GM15510 (cell line): ENCODE results near the gene MFRP.

Experiments
- POLR2A ChIP-seq: IDR thresholded peaks from 3 replicates; pipeline ENCODE4 v1.6.1; 2011; ENCODE audit warnings: borderline replicate concordance; ENCODE audit not compliant: insufficient read length; ENCODE audit errors: extremely low read depth

MFRP gene

GRCh38 chr11:119375337-119376196 is 29.1 kb upstream of the MFRP start:
- no peak for TF ChIP-seq POLR2A

GRCh38 chr11:119374632-119375336 is 28.3 kb upstream of the MFRP start:
- TF ChIP-seq POLR2A = no peak

- TF ChIP-seq POLR2A = no peak
Measured at GRCh38 chr11:119373921-119374631, 27.6 kb upstream of the MFRP start.

GRCh38 chr11:119373059-119373920 is 26.8 kb upstream of the MFRP start:
- TF ChIP-seq POLR2A = no peak

DNA sequence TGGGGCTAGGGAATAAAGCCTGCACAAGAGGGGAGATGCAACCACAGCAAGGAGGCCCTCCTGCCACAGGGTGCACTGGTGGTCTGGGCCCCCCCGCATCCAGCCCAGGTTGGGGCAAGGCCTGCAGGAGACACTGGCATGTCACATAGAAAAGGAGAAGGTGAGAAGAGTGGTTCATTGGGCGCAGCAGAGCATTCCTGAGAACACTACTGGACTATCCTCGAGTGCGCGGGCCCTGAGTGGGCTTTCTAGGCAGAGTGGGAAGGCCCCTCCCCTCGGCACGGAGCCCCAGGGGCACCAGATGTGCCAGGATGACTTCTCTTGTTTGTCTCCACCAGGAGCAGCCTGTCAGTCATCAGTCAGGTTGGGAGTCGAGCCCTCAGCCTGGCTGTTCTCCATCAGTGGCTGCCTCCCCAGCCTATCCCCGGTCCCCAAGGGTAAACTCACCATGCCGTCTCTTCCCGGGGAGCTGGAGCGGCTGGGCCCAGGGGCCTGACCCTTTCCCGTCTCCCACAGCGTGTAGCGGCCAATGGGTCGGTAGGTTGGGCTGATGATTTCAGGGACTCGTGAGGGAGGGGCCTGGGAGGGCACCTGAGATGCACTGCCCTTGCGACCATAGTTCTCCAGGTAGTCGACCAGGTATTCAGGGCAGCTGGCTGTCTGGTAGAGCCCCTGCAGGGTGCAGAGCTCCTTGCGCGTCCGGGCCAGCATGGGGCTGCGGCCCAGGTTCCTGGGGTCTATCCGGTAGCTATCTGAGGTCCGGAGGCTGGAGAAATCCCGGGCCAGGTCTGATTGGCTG is 26.0 kb upstream of the MFRP start:
- no peak for TF ChIP-seq POLR2A

DNA sequence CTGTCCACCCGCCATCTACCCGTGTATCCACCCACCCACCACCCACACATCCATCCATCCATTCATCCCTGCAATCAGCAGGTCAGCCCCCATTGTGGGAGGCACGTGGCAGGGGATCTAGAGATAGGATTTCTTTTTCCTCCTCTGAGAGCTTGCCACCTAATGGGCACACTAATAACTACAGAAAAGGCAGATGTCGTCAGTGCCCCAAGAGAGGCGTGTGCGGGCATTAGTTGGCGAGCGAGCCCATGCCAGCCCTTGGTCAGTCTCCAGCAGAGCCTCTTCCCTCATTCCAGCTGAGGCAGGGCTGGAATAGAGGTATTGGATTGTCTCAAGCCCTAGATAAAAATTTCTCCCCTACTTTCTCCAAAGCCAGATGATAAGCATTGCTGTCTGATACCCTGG is 25.3 kb upstream of the MFRP start:
- no peak for TF ChIP-seq POLR2A

DNA sequence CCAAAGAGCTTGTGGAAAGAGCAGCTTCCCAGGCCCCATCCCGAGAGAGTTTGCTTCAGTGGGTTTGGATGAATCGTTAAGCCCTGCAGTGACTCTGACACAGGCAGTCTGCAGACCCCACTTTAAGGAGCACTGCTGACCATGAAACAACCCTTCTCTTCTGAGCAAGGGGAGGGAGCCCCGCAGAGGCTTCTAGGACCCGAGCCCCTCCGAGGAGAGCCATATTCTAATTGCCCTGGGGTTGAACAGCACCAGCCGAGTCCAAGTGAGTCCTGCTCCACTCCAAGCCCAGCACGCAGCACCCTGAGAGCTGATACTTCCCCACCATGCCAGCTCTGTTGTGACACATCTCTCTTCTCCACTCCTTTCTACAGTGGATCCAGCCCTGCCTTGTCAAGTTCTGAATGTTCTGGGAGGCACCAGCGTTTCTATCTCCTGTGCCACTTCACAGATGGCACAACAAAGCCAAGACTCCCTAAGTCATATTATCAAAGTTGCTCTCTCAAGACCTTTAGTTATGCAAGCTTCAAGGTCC is 24.6 kb upstream of the MFRP start:
- TF ChIP-seq POLR2A = no peak

- no peak for TF ChIP-seq POLR2A
Measured at GRCh38 chr11:119370486-119371046, 24.1 kb upstream of the MFRP start.

DNA sequence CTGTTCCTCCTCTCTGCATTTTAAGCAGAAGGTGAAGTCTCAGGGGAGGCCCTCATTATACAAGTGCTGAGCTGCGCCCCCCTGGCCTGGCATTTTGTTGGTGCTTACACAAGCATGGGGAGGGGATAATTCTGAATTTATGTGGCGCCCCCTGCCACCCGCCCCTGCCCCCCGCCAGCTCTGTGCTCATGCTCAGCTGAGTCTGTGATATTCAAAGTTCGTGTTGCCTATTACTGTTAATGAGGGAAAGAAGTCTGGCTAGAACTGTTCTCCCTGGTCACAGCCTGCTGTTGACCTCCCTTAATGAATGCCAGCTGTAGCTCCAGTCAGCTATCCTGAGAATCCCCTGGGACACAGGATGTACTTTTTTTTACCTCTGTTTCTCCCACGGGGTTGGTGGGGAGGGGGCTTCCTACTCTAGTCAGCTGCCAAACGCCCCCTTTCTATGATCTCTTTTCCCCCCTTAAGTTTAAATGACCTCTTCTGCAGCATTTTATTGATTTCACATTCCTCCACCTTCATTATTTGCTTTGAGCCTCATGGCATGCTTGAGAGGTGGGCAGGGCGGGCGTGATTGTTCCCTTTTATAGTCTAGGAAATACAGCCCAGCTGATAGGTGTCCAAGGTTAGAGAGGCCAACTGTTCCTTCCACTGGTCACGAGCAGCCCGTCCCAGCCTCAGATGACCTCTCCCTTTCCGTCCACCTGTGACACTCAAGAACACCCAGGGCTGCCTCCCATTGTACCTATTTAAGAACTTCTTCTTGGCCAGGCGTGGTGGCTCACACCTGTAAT is 22.8 kb upstream of the MFRP start:
- TF ChIP-seq POLR2A = no peak

- no peak for TF ChIP-seq POLR2A
Measured at GRCh38 chr11:119368121-119369034, 21.9 kb upstream of the MFRP start.

GRCh38 chr11:119367661-119368120 is 21.2 kb upstream of the MFRP start:
- TF ChIP-seq POLR2A = no peak
